ENCODE results near the gene NRN1L.
A peak's percentile ranks its signal among the peaks of the same experiment; 100 is the strongest.
"Not testable (repeated sequence)": the region's sequence is repeated elsewhere in the genome, so short reads cannot be mapped to it uniquely, and the experiment has no call there.

The NRN1L gene
- total RNA-seq, result 0 to 0.06 reads per million in 2 experiments

DNA sequence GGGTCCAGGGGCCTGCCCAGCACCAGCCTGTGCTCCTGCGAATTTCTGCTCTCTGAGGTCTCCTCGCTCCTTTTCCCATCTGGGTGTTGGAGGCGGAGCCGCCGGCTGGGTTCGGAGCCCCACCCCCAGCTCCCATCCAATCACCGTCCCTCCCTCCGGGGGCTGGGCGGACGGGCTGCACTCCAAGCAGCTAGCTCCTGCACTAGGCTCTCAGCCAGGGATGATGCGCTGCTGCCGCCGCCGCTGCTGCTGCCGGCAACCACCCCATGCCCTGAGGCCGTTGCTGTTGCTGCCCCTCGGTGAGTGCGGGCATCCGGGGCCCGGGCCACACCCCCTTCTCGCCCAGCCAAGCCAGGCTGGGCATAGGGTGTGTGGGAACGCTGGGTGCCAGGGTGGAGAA is at the start of gene NRN1L:
TSS of gene NRN1L (plus strand) at position 202 of the 400 bp plus-strand sequence. CDS start at position 221, 19 bp downstream.
- no peak for DNase-seq (ENCODE audit: low read depth)

DNA sequence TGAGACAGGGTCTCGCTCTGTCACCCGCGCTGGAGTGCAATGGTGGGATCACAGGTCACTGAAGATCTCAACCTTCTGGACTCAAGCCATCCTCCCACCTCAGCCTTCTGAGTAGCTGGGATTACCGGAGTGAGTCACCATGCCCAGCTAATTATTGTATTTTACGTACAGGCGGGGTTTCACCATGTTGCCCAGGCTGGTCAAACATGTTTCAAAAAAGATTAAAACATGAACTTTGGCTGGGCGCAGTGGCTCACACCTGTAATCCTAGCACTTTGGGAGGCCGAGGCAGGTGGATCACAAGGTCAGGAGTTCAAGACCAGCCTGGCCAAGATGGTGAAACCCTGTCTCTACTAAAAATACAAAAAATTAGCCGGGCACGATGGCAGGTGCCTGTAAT is 47.5 kb upstream of the NRN1L start:
- not testable (repeated sequence) for DNase-seq (ENCODE audit: low read depth)

DNA sequence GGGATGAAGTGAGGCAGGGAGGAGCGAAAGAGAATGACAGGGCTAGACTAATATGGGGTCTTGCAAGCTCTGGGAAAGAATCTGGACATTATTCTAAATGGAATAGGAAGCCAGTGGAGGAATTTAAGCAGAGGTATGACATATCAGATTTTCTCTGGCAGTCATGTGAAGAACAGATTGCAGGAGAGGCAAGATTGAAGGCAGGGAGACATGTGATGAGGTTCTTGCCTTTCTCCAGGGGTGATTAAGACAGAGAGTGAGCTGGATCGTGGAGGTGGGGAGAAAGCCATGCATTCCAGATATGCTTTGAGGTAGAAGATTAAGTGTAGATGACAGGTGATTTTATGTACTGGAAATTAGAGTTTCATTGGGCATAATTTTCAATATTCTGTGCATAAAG is 46.9 kb upstream of the NRN1L start:
- DNase-seq (ENCODE audit: low read depth), result no peak

DNA sequence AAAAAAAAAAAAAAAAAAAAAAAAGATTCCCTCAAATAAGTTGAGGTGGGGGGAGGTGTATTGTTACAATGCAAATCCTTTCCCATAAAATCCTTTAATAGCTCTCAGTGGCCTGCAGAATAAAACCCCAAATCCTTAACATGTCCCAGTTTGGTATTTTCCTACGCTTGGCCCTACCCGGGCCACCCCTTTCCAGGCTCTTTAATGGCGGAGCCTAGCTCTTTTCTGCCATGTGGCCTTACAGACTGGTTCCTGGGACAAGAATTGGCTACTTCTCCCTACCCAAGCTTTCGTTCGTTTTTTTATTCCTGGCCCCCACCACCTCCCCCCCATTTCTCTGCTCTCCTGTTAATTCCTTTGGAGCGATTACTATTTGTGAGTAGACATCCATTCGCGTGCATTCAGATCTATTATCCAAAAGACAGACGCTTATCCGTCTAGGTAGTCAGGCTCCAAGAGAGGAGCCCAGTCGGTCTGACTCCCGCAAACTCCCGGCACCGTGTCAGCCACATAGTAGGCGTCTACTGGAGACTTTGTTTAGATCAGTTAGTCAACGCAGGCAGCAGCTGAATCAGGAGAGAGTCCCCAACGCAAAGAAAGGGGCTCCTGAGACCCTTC is 43.4 kb upstream of the NRN1L start:
- no peak for DNase-seq (ENCODE audit: low read depth)

DNA sequence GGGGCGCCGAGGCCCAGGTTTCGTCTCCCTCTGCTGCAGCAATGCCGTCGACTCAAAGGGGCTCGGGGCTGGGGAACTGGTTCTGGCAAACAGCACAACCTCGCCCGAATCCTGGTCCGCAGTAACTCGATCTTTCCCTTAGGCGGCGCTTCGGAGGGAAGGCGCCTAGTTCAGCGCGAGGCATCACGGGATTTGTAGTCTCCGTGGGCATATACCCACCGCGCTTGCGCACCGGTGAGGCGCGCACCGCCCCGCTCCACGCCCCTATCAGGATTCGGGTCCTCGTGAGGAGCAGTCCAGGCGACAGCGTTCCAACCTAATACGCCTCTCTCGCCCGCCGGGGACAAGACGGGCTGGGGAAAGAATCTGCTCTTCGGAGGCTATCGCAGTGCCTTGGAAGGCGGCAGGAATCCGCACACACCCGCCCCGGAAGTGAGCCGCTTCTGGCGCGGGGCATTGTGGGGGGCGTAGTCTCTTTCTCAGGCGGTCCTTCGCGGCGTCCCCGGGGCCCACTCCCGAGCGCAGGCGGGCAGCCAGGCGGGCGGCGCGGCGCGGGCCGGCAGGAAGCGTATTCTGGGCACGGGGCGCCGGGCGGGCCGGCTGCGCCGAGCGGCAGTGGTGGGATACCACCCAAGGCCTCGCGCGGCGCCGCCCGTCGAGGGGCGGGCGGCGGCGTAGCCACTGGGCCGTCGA is 42.7 kb upstream of the NRN1L start, which contains the start of gene THAP11:
TSS of gene THAP11 (plus strand) at position 505 of the 693 bp plus-strand sequence. CDS start 235 bp downstream, outside the sequence.
- peak; percentile 91 for DNase-seq (ENCODE audit: low read depth)

DNA sequence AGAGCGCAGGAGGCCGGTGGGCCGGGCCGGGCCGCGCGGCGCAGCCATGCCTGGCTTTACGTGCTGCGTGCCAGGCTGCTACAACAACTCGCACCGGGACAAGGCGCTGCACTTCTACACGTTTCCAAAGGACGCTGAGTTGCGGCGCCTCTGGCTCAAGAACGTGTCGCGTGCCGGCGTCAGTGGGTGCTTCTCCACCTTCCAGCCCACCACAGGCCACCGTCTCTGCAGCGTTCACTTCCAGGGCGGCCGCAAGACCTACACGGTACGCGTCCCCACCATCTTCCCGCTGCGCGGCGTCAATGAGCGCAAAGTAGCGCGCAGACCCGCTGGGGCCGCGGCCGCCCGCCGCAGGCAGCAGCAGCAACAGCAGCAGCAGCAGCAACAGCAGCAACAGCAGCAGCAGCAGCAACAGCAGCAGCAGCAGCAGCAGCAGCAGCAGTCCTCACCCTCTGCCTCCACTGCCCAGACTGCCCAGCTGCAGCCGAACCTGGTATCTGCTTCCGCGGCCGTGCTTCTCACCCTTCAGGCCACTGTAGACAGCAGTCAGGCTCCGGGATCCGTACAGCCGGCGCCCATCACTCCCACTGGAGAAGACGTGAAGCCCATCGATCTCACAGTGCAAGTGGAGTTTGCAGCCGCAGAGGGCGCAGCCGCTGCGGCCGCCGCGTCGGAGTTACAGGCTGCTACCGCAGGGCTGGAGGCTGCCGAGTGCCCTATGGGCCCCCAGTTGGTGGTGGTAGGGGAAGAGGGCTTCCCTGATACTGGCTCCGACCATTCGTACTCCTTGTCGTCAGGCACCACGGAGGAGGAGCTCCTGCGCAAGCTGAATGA is 42.0 kb upstream of the NRN1L start:
- peak; percentile 67 for DNase-seq (ENCODE audit: low read depth)

DNA sequence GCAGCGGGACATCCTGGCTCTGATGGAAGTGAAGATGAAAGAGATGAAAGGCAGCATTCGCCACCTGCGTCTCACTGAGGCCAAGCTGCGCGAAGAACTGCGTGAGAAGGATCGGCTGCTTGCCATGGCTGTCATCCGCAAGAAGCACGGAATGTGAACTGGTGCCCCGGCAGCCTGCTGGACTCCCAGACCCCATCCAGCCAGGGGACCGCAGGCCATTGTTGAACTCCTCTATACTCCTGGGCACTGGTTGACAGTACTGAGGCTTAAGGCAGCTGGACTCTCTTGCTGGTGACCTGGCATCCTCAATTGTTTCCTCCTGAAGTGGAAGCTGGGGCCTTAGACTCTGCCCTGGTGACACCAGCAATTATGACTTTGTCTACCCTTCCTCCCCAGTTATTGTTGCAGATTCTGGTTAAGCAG is 41.3 kb upstream of the NRN1L start:
- no peak for DNase-seq (ENCODE audit: low read depth)

DNA sequence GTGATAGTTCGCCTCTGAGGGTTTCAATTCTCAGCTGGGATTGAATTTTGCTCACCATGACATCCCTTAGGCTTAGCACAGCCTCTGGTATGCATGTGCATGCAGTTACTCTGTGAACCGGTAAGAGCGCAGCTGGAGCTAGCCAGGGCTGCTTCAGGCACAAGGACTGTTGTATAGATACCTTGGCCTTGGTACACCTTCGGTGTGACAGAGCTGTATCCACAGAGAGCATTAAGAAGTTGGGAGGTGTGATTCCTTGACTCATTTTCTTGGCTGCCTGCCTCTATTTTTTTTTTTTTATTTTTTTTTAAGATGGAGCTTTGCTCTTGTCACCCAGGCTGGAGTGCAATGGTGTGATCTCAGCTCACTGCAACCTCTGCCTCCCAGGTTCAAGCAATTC is 40.2 kb upstream of the NRN1L start:
- no peak for DNase-seq (ENCODE audit: low read depth)

DNA sequence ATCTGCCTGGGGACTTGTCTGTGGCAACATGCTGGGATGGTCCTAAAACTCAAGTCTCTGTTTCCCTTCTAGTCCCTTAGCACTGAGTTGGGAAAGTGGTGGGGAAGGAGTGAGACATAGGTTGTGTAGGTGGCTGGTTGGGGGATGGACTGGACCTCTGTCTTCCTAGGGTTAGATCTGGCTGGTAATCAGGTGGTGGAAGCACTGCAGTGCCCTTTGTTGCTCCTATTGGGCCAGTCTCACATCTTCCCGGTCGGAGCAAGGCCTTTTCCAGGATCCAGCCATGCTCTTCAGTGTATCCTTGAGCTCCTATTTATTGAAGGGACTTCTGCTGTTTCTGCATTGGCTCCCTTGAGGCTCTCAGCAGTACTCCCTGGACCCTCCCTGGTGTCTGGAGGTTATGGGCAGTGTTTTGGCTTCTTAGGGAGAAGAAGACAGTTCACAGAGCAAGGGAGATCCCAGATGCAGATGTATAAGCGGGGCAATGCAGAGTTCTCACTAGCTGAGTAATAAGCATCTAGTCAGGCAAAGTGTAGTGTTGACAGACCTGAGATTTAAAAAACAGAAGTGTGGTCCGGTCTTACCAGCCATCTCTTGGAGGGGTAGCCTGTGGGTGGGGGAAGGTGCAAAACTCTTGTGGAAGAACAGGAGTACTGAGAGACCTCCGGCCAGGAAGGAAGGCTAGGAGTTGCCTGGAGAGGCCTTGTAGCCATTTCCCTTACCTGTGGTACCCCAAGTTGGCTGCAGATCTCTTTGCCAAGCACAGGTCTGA is 39.2 kb upstream of the NRN1L start:
- DNase-seq (ENCODE audit: low read depth), result no peak

DNA sequence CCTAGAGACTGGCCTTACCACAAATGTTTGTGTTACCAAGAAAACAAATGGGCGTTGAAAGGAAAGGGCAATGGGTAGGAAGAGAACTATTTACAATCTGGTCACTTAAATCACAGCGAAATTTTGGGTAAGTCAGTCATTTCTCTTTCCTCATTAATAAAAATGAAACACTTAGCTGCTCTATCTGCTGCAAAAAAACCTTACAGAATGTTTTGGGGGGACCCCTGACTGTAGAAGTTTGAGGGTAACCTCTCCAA is 38.7 kb upstream of the NRN1L start:
- DNase-seq (ENCODE audit: low read depth), result no peak

DNA sequence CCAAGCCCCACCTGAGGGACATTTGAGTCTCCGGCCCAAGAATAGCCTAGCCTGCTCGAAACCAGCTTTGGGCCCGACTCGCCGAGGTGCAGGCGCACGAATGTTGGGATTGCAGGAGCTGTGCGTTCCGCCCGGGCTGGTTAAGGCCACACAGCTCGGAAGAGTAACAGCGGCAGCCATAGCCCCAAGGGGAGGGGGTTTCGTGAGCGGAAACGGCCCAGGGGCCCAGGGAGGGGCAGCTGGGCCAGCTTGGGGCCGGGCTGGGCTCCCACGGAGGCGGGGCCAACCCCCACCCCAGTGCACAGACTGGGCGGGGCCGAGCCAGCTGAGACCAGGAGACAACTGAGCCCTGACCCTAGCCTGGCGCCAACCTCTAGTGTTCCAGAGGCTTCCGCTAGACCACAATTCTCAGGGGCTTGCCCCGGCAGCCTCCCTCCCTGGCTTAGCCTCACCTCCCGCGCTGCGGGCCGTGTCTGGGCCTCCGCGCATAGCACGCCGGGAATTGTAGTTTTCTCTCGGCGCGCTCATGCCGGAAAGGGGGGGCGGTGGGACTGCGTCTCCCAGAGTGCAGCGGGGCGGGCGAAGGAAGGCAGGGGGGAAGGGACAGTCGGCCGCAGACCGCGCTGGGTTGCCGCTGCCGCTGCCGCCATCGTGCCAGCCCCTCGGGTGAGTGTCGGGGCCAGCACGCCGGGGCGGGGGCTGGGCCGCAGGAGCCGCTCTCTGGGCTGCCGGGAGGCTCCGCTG is 38.2 kb upstream of the NRN1L start, which contains the start of gene NUTF2:
TSS of gene NUTF2 (plus strand) at position 614 of the 744 bp plus-strand sequence. CDS start 18,198 bp downstream, outside the sequence.
- peak; percentile 92 for DNase-seq (ENCODE audit: low read depth)

DNA sequence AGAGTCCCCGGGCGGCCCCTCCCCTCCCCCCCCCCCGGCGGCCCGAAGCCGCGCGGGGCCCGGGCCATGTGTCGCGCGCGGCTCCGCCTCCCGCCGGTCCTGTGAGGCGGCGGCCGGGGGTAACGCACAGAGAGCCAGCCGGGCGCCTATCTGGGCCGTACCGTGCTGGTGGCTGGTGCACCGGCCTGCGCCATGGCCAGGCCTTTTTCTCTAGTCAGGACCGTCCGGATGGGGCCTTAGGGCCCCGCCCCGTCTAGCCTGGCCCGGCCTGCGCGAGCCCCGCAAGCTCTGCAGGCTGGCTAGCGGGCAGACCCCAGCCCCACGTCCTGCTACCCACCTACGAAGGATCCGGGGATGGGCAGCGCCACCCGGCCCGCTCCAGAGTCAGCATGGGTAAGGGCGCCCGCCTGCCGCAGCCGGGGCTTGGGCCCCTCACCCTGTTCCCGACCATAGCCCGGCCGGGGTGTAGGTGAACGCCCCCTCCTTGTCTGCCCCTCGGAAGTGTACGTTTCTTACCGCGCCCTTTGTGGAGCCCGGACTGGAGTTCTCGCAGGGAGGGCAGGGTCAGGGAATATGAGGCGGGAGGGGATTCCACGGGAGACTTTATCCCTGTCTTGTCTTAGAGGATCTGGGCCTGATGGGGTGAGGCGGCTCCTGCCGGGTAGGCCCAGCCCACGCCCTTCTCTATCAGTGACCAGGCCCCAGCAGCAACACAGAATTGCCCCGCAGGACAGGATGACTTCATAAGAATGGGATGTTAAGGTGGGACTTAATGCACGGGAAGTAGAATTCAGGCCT is 37.4 kb upstream of the NRN1L start, which contains the start of gene CENPT:
TSS of gene CENPT (minus strand) at position 630 of the 798 bp plus-strand sequence. CDS start 13,834 bp downstream, outside the sequence.
- DNase-seq (ENCODE audit: low read depth), result no peak

DNA sequence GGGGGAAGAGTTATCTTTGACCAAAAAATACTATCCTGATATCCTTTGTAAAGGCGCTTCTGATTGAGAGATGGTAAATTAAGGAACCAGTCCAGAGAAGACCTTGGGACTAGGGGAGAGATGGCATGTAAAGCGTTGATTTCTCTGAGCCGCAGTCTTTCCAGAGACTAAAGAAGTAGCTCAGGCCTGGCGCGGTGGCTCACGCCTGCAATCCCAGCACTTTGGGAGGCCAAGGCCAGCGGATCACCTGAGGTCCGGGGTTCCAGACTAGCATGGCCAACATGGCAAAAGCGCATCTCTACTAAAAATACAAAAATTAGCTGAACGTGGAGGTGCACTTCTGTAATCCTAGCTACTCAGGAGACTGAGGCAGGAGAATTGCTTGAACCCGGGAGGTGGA is 36.6 kb upstream of the NRN1L start:
- DNase-seq (ENCODE audit: low read depth), result no peak

DNA sequence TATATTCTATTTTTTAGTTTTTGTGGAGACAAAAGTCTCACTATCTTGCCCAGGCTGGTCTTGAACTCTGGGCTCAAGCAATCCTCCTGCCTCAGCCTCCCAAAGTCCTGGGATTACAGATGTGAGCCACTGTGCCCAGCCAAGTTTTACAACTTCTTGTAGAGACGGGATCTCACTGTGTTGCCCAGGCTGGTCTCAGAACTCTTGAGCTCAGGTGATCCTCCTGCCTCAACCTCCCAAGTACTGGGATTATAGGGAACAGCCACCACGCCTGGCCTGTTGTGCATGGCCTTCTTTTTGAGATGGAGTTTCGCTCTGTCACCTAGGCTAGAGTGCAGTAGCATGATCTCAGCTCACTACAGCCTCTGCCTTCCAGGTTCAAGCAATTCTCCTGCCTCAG is 31.0 kb upstream of the NRN1L start:
- DNase-seq (ENCODE audit: low read depth), result no peak

DNA sequence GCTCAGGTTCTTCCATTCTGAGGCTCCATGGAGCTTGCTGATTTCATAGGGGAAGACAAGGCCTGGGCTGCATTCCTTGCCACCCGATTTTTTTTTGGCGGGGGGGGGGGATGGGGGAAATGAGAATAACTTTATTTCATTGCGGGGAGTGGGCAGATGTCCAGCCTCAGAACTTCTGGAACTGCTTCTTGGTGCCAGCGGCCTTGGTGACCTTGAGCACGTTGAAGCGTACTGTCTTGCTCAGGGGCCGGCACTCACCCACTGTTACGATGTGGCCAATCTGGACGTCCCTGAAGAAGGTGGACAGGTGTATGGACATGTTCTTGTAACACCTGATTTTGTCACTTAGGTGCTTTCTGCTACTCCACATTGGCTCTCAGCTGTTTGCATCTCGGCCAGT is 28.9 kb upstream of the NRN1L start:
- no peak for DNase-seq (ENCODE audit: low read depth)

DNA sequence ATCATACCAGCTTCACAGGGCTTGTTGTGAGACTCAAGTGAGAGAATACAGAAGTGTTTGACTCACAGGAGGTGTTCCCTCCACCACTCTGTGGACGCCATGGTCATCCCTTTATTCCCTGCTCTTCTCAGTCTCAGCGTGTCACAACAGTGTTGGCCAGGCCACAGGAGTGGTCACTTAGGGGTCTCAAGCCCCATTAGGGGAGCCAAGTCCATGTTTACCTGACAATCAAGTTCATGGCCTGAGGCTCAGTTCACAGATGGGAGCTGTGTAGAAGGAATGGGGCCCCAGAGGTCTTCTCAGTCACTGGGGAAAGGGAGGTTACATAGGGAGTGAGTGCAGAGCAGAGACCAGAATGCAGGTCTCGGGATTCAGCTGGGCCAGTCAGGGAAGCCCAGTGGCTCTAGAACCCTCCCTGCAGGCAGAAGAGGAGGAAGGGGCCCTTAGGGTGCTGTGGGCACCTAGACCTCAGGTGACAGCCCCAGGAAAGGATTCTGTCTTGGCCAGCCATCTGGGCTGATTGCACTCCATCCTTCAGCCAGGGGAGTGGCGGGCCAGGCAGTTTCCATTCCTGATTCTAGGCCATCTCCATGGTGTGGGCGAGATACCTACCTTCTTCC is 27.6 kb upstream of the NRN1L start:
- DNase-seq (ENCODE audit: low read depth), result no peak

DNA sequence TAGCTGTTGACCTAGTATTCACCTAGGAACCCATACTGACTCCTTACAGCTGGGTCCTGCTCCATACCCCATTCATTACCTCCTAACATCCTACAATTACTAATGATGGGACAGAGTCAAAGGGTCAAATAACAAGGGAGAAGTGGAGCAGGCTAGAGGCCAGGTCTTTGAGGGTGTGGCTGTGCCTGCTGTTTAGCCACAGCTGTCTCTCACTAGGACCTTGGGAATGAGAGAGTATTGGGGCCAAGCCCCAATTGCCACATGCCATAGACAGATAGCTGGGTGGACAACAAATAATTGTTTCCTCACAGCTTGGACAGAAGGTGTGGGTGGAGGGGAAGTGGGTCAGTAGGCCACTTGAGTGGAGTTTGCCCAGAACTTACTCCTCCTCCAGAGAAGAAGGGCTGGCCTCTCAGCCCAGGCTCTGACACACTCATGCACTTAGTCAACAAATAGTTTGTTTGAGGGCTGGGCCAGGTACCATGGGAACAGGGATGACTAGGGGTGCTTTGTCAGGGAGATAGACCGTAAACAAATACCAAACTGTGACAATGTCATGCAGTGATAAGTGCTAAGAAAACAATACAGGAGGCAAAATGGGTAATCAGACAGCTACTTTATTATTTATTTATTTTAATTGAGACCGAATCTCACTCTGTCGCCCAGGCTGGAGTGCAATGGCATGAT is 27.0 kb upstream of the NRN1L start:
- DNase-seq (ENCODE audit: low read depth), result no peak

DNA sequence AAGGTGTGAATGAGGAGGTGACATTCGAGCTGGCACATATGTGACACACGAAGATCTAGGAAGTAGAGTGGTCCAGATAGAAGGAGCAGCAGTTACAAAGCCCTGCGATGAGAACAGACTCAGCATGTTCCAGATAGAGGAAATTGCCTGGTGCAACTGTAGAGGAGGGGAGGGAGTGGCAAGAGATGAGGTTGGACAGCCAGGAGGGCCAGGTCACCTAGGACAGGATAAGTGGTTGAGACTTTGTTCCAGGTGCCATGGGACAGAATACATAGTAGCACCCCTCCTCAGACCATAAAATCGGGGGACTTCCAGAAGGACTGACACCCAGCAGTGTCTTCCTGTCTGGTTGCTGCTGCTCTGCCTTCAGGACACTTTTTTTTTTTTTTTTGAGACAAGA is 26.2 kb upstream of the NRN1L start:
- no peak for DNase-seq (ENCODE audit: low read depth)

Measured in T follicular helper cell (primary cell).